ENCODE data around the gene ALDH2. TPM values are rescaled to one million over a fixed set of nuclear protein-coding genes. Genes with fewer than 3 reads are reported as not detected.
"Not testable (repeated sequence)": the region's sequence is repeated elsewhere in the genome, so short reads cannot be mapped to it uniquely, and the experiment has no call there.

ALDH2 gene
- total and polyA plus RNA-seq, 2 of the 8 experiments (the other 6 are each of a cell fraction or from before 2014, with no cell fraction given): 25.4 to 43.8 TPM

DNA sequence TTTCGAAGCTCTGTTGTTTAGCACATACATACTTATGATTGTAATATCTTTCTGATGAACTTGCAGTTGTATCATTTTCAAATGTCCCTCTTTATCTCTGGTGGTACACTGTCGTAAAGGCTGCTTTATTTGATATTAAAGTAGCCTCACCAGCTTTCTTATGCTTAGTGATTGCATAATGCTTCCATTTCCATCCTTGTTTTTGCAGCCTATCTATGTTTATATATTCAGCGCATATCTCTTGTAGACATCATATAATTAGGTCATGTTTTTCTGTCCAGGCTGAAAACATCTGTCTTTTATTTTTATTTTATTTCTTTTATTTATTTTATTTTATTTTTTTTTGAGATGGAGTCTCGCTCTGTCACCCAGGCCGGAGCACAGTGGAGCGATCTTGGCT lies 46.3 kb upstream of the ALDH2 start (continued):
- TF ChIP-seq, protein P1, sequence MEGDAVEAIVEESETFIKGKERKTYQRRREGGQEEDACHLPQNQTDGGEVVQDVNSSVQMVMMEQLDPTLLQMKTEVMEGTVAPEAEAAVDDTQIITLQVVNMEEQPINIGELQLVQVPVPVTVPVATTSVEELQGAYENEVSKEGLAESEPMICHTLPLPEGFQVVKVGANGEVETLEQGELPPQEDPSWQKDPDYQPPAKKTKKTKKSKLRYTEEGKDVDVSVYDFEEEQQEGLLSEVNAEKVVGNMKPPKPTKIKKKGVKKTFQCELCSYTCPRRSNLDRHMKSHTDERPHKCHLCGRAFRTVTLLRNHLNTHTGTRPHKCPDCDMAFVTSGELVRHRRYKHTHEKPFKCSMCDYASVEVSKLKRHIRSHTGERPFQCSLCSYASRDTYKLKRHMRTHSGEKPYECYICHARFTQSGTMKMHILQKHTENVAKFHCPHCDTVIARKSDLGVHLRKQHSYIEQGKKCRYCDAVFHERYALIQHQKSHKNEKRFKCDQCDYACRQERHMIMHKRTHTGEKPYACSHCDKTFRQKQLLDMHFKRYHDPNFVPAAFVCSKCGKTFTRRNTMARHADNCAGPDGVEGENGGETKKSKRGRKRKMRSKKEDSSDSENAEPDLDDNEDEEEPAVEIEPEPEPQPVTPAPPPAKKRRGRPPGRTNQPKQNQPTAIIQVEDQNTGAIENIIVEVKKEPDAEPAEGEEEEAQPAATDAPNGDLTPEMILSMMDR (IDR thresholded peaks at IDR 0.05; ENCODE audit: control extremely low read depth in 1 of 3, insufficient read depth in 1 of 3, low read depth in 1 of 3, low read length in 3 of 3): no peak
- no peak for TF ChIP-seq TCF12 (IDR thresholded peaks at IDR 0.05; ENCODE audit: low read depth, low read length)

DNA sequence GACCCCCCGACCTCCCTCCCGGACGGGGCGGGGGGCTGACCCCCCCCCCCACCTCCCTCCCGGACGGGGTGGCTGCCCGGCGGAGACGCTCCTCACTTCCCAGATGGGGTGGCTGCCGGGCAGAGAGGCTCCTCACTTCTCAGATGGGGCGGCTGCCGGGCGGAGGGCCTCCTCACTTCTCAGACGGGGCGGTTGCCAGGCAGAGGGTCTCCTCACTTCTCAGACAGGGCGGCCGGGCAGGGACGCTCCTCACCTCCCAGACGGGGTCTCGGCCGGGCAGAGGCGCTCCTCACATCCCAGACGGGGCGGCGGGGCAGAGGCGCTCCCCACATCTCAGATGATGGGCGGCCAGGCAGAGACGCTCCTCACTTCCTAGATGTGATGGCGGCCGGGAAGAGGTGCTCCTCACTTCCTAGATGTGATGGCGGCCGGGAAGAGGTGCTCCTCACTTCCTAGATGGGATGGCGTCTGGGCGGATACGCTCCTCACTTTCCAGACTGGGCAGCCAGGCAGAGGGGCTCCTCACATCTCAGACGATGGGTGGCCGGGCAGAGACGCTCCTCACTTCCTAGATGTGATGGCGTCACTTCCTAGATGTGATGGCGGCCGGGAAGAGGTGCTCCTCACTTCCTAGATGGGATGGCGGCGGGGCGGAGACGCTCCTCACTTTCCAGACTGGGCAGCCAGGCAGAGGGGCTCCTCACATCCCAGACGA lies 42.9 kb upstream of the ALDH2 start:
- H3K27me3 ChIP-seq (replicated peaks in 1 of 4; ENCODE audit: control insufficient read depth in 3 of 4, extremely low read depth in 1 of 4, insufficient read depth in 3 of 4, low read length in 3 of 4); H3K56ac ChIP-seq (replicated peaks; ENCODE audit: insufficient read length, low read depth, low read length); H3K23me2 ChIP-seq (ENCODE audit: low read depth, low read length); H2AK5ac ChIP-seq (ENCODE audit: low read depth, low read length); H3K4ac ChIP-seq (replicated peaks; ENCODE audit: insufficient read length, low read depth, low read length); H3K4me3 ChIP-seq (ENCODE audit: extremely low read depth in 1 of 4, insufficient read depth in 2 of 4, low read depth in 3 of 4, low read length in 4 of 4); H3K9me3 ChIP-seq (ENCODE audit: insufficient read depth in 2 of 2, low read depth in 1 of 2, low read length in 1 of 2); H3K4me1 ChIP-seq (replicated peaks in 1 of 4; ENCODE audit: control insufficient read depth in 3 of 4, insufficient read depth in 4 of 4, low read length in 3 of 4); H3K9ac ChIP-seq (replicated peaks in 1 of 4; ENCODE audit: extremely low read depth in 1 of 4, low read depth in 3 of 4, low read length in 3 of 4); DNase-seq (ENCODE audit: low read depth in 1 of 2, low spot score in 2 of 2); H4K5ac ChIP-seq (ENCODE audit: insufficient read length, low read depth, low read length); H2BK15ac ChIP-seq (ENCODE audit: low read length); H3K79me2 ChIP-seq (ENCODE audit: control insufficient read depth in 1 of 2, insufficient read depth in 2 of 2, low read length in 2 of 2); FAIRE-seq; H3K79me1 ChIP-seq (ENCODE audit: low read depth, low read length); H4K91ac ChIP-seq (replicated peaks; ENCODE audit: insufficient read length, low read length); H3K14ac ChIP-seq (ENCODE audit: insufficient read length); H4K20me1 ChIP-seq (replicated peaks in 1 of 2; ENCODE audit: control insufficient read depth in 1 of 2, insufficient read depth in 2 of 2, low read length in 2 of 2); H2BK120ac ChIP-seq (replicated peaks; ENCODE audit: low read depth, low read length); H3K4me2 ChIP-seq (ENCODE audit: insufficient read depth in 1 of 2, low read depth in 2 of 2, low read length in 2 of 2); H2BK20ac ChIP-seq (ENCODE audit: low read length); H3K18ac ChIP-seq (ENCODE audit: extremely low read depth, low read length); H3K27ac ChIP-seq (ENCODE audit: low read depth, low read length); H2BK12ac ChIP-seq (ENCODE audit: low read depth, low read length); H4K8ac ChIP-seq (ENCODE audit: extremely low read depth, insufficient read depth, low read length); H3K23ac ChIP-seq (ENCODE audit: insufficient read length); H2BK5ac ChIP-seq (ENCODE audit: low read depth, low read length); CTCF ChIA-PET (ENCODE audit: partially characterized antibody); POLR2A ChIA-PET (ENCODE audit: partially characterized antibody); H2AFZ ChIP-seq (ENCODE audit: low read length): not testable (repeated sequence)
- peaks cover 0 to 20% (median 6%) of the 10 kb centered on the region in 4 experiments; a peak in 5 of 8 replicates for H3K36me3 ChIP-seq (ENCODE audit: control insufficient read depth in 2 of 4, insufficient read depth in 4 of 4, low read length in 3 of 4)
- WGBS, 2 experiments (ENCODE audit: extremely low coverage in 1 of 2, insufficient coverage in 1 of 2, insufficient read length in 1 of 2, insufficient replicate concordance in 2 of 2, low coverage in 1 of 2, low lambda C conversion rate in 2 of 2, missing lambda C conversion rate in 1 of 2): 97% methylated on average over 22 of the region's 46 CpGs; no CpG with 5 or more reads in 1 of the 2 experiments
